Measurements from ENCODE around the gene LAT. TPM values are rescaled to one million over a fixed set of nuclear protein-coding genes. Genes with fewer than 3 reads are reported as not detected.
"Not testable (repeated sequence)": the region's sequence is repeated elsewhere in the genome, so short reads cannot be mapped to it uniquely, and the experiment has no call there.

LAT gene, protein sequence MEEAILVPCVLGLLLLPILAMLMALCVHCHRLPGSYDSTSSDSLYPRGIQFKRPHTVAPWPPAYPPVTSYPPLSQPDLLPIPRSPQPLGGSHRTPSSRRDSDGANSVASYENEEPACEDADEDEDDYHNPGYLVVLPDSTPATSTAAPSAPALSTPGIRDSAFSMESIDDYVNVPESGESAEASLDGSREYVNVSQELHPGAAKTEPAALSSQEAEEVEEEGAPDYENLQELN
- total RNA-seq: 100 to 1,000 TPM; 288 to 297 TPM

DNA sequence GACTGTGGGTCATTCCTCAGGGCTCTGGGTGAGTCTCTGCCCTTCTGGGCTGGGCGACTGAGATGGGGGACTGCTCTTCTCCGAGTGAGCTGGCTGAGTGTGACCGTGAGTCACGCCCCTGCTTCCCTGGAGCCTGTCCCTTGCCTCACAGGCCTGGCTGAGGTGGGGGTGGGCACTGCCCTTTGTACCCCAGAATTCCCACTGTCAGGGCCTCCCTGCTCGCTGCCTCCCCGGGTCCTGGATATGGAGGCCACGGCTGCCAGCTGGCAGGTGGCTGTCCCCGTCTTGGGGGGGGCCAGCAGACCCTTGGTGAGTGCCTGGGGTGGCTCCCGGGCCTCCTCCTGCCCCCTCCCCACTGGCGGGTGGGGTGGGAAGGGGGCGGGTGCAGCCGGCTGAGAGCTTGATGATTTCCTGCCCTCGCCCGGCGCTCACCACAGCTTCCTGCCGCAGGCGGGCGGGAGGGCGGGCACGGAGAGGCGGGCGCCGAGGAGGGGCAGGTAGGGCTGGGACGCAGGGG, at the start of gene LAT:
LAT (plus strand) TSS at position 434 of the 517 bp plus-strand sequence. CDS start 366 bp downstream, outside the sequence.
- DNase-seq (peak; percentile 86), ATAC-seq (ENCODE audit: low read depth) (peak; percentile 60)
- Mint-ChIP-seq H3K9me3 (peaks cover 5% of the 10 kb centered on the region), H3K36me3 (peaks cover 71% of the 10 kb centered on the region), H3K27me3 (no peaks in the 10 kb centered on the region), H3K4me1 (peaks cover 35% of the 10 kb centered on the region), H3K4me3 (peak within 1 kb of the TSS; percentile 95), H3K27ac (peak within 1 kb of the TSS; percentile 98)
- POLR2A ChIA-PET: interaction anchor here (0.8 to 7.6 kb wide), 10 partner anchors 9 to 989 kb away, joined by 3 to 62 read pairs (median 6); partner anchors contain the start of genes SPNS1 and TUFM

DNA sequence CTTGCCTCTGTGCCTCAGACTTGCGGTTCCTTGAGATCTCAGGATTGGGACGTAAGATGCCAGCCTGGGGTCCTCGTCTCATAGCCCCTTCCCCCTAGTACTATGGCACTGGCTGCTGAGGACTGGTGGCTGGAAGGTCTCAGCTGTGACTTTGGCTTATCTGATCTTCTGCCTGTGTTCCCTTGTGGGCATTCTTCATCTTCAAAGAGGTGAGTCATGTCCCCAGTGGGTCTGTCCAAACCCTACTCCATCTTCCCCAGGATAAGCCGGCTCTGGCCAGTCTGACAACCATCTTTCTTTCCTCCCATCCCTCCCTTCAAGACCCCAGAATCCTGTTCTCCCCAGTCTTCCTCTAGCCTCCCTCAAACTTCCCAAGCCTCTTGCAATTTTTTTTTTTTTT, 49.5 kb upstream of the LAT start:
- no peak for DNase-seq
- Mint-ChIP-seq H3K36me3 (peaks cover 3% of the 10 kb centered on the region), H3K4me1 (peaks cover 26% of the 10 kb centered on the region), H3K27ac (peak overlapping the region; percentile 22), H3K9me3 (no peaks in the 10 kb centered on the region), H3K27me3 (no peaks in the 10 kb centered on the region), H3K4me3 (peak overlapping the region; percentile 78)
- POLR2A ChIA-PET: no interaction called here
- ATAC-seq (ENCODE audit: low read depth): no peak

DNA sequence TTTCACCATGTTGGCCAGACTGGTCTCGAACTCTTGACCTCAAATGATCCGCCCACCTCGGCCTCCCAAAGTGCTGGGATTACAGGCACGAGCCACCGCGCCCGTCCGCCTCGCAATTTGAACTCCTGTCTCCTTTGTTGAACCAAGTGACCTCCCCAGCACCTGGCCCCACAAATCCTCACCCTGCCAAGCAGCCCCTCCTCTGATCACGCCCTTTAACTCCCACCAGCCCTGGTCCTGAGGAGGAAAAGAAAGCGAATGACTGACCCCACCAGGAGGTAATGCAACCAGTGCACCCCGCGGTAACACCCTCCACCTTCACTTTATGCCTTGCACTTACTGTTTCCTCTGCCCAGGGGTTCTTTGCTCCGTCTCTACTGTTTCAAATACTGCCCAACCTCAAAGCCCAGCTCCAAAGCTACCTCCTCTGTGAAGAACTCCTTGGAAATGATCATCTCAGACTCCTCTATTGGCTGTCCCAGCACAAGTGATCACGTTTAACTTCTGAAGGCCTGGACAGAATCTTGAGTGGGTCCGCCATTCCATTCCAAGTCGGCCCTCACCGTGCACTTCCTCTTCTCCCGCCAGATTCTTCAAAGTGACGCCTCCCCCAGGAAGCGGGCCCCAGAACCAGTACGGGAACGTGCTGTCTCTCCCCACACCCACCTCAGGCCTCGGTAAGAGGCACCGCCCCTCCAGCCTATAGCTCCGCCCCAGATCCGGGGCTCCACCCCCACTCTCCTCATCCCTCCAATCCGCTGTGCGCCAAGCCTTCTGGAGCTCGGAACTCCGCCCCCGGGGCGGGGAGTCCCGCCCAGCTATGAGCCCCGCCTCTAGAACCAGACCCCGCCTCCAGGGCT, 48.7 kb upstream of the LAT start:
- ATAC-seq (ENCODE audit: low read depth) (peak; percentile 97), DNase-seq (peak; percentile 92)
- H3K27ac Mint-ChIP-seq: peak overlapping the region; percentile 32
- H3K36me3 Mint-ChIP-seq: peaks cover 3% of the 10 kb centered on the region
- peak overlapping the region; percentile 78 for H3K4me3 Mint-ChIP-seq
- POLR2A ChIA-PET: interaction anchor here (0.6 to 1.0 kb wide), 6 partner anchors 9 to 442 kb away, joined by 3 to 8 read pairs (median 4); partner anchors contain the start of genes APOBR, ATXN2L, RABEP2 and TUFM
- H3K4me1 Mint-ChIP-seq: peaks cover 19% of the 10 kb centered on the region
- no peaks in the 10 kb centered on the region for H3K27me3 Mint-ChIP-seq
- H3K9me3 Mint-ChIP-seq: no peaks in the 10 kb centered on the region

DNA sequence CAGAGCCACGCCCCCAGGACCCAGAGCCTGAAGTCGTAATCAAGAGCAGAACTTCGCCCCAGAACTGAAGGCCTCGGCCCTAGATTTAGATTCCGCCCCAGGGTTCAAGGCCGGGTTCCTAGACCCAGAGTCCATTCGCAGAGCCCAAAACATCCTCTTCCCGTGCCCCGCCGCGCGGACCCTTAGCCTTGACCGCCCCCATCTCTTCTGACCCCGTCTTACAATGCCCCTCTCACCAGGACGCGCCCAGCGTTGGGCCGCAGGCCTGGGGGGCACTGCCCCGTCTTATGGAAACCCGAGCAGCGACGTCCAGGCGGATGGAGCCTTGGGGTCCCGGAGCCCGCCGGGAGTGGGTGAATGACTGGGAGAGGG, 48.1 kb upstream of the LAT start:
- H3K27ac Mint-ChIP-seq: peak overlapping the region; percentile 32
- peak overlapping the region; percentile 78 for H3K4me3 Mint-ChIP-seq
- POLR2A ChIA-PET: interaction anchor here (0.6 to 1.0 kb wide), 6 partner anchors 8 to 442 kb away, joined by 3 to 8 read pairs (median 4); partner anchors contain the start of genes APOBR, ATXN2L, RABEP2 and TUFM
- DNase-seq (no peak), ATAC-seq (ENCODE audit: low read depth) (no peak)
- peaks cover 3% of the 10 kb centered on the region for H3K36me3 Mint-ChIP-seq
- H3K4me1 Mint-ChIP-seq: peaks cover 19% of the 10 kb centered on the region
- H3K9me3 Mint-ChIP-seq: no peaks in the 10 kb centered on the region
- H3K27me3 Mint-ChIP-seq: no peaks in the 10 kb centered on the region

DNA sequence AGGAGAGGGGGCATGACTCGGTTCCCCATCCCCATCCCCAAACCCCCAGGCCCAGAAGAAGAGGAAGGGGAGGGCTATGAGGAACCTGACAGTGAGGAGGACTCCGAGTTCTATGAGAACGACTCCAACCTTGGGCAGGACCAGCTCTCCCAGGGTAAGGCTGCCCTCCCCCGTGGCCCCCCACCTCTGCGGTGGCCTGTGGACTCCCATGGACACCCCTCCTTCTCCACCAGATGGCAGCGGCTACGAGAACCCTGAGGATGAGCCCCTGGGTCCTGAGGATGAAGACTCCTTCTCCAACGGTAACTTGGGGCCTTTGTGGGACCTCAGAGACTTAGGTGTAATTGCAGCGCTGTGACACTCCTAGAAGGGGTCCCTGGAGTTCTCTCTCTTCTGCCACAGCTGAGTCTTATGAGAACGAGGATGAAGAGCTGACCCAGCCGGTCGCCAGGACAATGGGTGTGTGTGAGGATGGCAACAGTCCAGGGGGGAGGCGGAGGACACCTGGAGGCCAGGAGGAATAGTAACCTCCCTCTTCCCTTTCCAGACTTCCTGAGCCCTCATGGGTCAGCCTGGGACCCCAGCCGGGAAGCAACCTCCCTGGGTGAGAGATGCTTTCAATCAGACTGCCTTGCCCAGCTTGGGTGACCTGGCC, 47.5 kb upstream of the LAT start:
- Mint-ChIP-seq H3K27me3 (no peaks in the 10 kb centered on the region), H3K4me1 (peaks cover 19% of the 10 kb centered on the region), H3K36me3 (peaks cover 3% of the 10 kb centered on the region), H3K27ac (no peak overlapping the region), H3K9me3 (no peaks in the 10 kb centered on the region), H3K4me3 (no peak overlapping the region)
- no peak for DNase-seq
- no peak for ATAC-seq (ENCODE audit: low read depth)
- POLR2A ChIA-PET: no interaction called here

DNA sequence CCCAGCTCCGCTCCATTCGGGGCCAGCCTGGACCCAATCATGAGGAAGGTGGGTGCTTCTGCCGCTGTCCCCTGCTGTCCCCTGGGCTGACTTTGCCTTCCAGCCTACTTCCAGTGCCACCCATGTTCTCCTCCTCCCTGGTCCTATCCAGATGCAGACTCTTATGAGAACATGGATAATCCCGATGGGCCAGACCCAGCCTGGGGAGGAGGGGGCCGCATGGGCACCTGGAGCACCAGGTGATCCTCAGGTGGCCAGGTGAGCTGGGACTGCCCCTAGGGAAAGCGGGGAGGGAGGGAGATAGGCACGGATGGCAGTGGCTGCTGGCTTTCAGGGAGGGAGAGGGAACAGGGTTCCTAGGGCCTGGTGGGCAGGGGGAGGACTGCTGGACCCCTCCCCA, 46.1 kb upstream of the LAT start:
- Mint-ChIP-seq H3K27ac (no peak overlapping the region), H3K4me3 (no peak overlapping the region), H3K27me3 (no peaks in the 10 kb centered on the region), H3K4me1 (peaks cover 16% of the 10 kb centered on the region), H3K9me3 (no peaks in the 10 kb centered on the region), H3K36me3 (peaks cover 3% of the 10 kb centered on the region)
- no peak for ATAC-seq (ENCODE audit: low read depth)
- no peak for DNase-seq
- POLR2A ChIA-PET: no interaction called here

DNA sequence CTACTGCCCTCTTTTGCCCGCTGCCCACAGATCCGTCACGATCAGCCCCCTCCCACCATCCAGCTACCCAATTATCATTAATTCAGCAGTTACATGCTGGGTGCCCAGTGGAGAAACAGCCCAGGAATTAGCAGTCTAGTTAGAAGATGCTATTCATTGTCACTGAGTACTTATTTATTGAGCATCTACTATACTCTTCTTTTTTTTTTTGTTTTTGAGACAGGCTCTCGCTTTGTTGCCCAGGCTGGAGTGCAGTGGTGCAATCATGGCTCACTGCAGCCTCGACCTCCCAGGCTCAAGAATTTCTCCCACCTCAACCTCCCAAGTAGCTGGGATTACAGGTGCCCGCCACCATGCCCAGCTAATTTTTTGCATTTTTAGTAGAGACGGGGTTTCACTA, 45.0 kb upstream of the LAT start:
- H3K36me3 Mint-ChIP-seq; ATAC-seq (ENCODE audit: low read depth); H3K4me3 Mint-ChIP-seq; H3K27me3 Mint-ChIP-seq; POLR2A ChIA-PET; H3K27ac Mint-ChIP-seq; H3K9me3 Mint-ChIP-seq; DNase-seq: not testable (repeated sequence)
- peaks cover 21% of the 10 kb centered on the region for H3K4me1 Mint-ChIP-seq

DNA sequence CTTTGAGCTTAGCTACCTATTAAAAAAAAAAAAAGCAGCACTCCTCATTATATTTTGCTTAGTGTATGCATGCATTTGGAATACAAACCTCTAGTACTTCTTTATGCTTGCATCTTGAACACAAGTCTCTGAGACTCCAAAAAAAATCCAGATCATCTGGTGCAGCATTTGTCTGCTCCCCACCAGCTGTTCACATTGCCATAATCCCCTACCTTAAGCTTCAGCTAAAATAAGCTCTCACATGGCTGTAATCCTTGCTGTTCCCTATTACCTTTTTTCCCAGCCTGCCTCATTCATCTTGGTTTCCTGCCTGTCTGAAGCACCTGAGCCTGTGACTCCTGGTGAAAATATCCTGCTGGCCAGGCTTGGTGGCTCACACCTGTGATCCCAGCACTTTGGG, 41.6 kb upstream of the LAT start:
- Mint-ChIP-seq H3K9me3 (no peaks in the 10 kb centered on the region), H3K36me3 (no peaks in the 10 kb centered on the region), H3K27ac (no peak overlapping the region), H3K4me3 (no peak overlapping the region), H3K4me1 (peaks cover 13% of the 10 kb centered on the region), H3K27me3 (peaks cover 5% of the 10 kb centered on the region)
- ATAC-seq (ENCODE audit: low read depth) (no peak), DNase-seq (no peak)
- POLR2A ChIA-PET: interaction anchor here (2.7 to 3.7 kb wide), 2 partner anchors 18 to 80 kb away, joined by 11 to 12 read pairs; partner anchors contain the start of genes RABEP2 and SH2B1

DNA sequence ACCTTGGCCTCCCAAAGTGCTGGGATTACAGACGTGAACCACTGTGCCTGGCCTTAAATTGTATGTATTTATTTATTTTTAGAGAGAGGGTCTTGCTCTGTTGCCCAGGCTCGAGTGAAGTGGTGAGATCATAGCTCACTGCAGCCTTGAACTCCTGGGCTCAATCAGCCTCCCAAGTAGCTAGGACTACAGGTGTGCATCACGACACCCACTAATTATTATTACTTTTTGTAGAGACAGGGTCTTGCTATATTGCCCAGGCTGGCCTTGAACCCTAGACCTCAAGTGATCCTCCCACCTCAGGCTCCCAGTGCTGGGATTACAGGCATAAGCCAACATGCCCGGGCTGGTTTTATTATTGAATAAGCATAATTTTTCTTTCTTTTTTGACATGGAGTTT, 38.2 kb upstream of the LAT start:
- Mint-ChIP-seq H3K4me3 (no peak overlapping the region), H3K27me3 (peaks cover 5% of the 10 kb centered on the region), H3K36me3 (peaks cover 5% of the 10 kb centered on the region), H3K9me3 (no peaks in the 10 kb centered on the region), H3K4me1 (peaks cover 14% of the 10 kb centered on the region), H3K27ac (no peak overlapping the region)
- DNase-seq: no peak
- no peak for ATAC-seq (ENCODE audit: low read depth)
- POLR2A ChIA-PET: no interaction called here

DNA sequence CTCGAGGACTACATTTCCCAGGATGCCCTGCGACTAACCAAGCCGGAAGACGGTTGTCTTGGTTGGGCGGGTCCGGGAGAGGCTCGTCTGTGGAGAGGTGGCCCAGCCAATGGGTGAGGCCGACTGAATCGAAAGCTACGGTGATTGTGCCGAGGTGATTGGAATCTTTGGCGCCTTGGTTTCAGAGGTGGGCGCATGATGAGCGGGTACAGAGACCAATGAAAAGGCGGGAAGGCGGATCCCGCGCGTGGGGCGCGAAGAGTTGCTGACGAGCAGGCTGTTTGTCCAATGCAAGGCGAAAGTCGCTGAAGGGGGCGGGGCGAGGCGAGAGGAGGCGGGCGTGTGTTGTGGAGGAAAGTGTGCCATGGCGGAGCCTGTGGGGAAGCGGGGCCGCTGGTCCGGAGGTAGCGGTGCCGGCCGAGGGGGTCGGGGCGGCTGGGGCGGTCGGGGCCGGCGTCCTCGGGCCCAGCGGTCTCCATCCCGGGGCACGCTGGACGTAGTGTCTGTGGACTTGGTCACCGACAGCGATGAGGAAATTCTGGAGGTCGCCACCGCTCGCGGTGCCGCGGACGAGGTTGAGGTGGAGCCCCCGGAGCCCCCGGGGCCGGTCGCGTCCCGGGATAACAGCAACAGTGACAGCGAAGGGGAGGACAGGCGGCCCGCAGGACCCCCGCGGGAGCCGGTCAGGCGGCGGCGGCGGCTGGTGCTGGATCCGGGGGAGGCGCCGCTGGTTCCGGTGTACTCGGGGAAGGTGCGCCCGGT, 34.0 kb upstream of the LAT start, which contains the start of gene NFATC2IP:
NFATC2IP (plus strand) TSS at position 290 of the 762 bp plus-strand sequence; CDS start at position 365, 75 bp downstream.
- peak within 1 kb of the TSS; percentile 98 for H3K27ac Mint-ChIP-seq
- H3K36me3 Mint-ChIP-seq: peaks cover 20% of the 10 kb centered on the region
- POLR2A ChIA-PET: interaction anchor here (0.5 to 1.7 kb wide), 8 partner anchors 18 to 128 kb away, joined by 3 to 8 read pairs (median 4); partner anchors contain the start of genes ATXN2L, LAT and SH2B1
- H3K4me3 Mint-ChIP-seq: peak within 1 kb of the TSS; percentile 98
- H3K27me3 Mint-ChIP-seq: peaks cover 5% of the 10 kb centered on the region
- peak; percentile 99 for DNase-seq
- ATAC-seq (ENCODE audit: low read depth): peak; percentile 96
- no peaks in the 10 kb centered on the region for H3K9me3 Mint-ChIP-seq
- H3K4me1 Mint-ChIP-seq: peaks cover 23% of the 10 kb centered on the region

DNA sequence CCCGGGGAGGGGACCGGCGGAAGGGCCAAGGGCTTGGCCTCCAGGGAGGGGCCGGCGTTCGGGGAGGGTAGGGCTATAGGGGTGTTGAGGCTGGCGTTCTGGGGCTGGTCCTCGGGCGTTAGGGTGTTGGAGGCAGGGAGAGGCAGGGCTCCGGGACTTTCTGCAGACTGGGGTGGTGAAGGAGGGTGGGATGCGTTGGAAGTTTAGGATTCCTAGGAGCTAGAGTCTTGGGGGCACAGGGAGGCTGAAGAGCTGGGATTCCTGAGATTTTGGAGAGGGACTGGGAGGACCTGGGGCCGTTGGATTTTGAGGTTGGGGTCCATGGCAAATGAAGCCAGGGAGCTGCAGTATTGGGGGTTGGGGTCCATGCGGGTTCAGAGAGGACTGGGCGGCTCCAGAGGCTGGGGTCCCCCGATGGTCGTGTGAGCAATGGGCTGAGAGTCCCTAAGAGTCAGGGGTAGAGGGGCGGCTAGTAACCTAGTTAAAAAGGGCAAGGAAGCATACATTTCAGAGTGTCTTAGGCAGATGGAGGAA, 33.4 kb upstream of the LAT start:
- Mint-ChIP-seq H3K27ac (peak overlapping the region; percentile 98), H3K36me3 (peaks cover 23% of the 10 kb centered on the region), H3K9me3 (no peaks in the 10 kb centered on the region), H3K27me3 (peaks cover 5% of the 10 kb centered on the region), H3K4me3 (peak overlapping the region; percentile 98), H3K4me1 (peaks cover 23% of the 10 kb centered on the region)
- POLR2A ChIA-PET: interaction anchor here (0.5 to 1.2 kb wide), 6 partner anchors 16 to 88 kb away, joined by 3 to 6 read pairs (median 4); partner anchors contain the start of genes LAT and SH2B1
- DNase-seq: no peak
- ATAC-seq (ENCODE audit: low read depth): no peak

DNA sequence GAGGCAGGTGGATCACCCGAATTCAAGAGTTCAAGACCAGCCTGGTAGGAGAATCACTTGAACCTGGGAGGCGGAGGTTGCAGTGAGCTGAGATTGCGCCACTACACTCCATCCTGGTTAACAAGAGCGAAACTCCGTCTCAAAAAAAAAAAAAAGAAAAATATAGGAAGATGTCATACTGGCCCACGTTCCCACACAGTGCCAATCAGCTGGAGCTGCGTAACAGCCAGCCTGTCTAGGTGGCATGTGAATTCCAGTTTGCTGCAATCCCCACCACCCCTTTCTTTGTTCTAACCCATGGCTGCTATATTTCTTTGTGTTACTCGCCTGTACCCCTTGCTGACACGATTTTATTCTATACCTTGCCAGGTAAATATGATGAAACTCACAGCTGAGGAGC, 26.6 kb upstream of the LAT start:
- no peak for ATAC-seq (ENCODE audit: low read depth)
- Mint-ChIP-seq H3K27ac (no peak overlapping the region), H3K4me3 (no peak overlapping the region), H3K4me1 (peaks cover 16% of the 10 kb centered on the region), H3K27me3 (no peaks in the 10 kb centered on the region), H3K9me3 (no peaks in the 10 kb centered on the region), H3K36me3 (peaks cover 37% of the 10 kb centered on the region)
- DNase-seq: no peak
- POLR2A ChIA-PET: no interaction called here

Measured in activated naive CD8-positive, alpha-beta T cell treated with anti-CD3 and anti-CD28 coated beads, Interleukin-2, amount 10 ng/mL, durations not matched to agents 7 days and 5 days (primary cell).